Suprapubic skin (tissue), 4 donors: ENCODE measurements around the gene PIEZO1.

Experiments
- CTCF ChIP-seq, 2 donors: fragments of 200-600 bp in 1 of 2; fragments of 450-650 bp in 1 of 2; sonication (generic) in 1 of 2; IDR thresholded peaks; one replicate each; pipeline ENCODE4 v1.5.1; 2016 to 2019; ENCODE audit warnings: antibody characterized with exemption in 2 of 2, mild to moderate bottlenecking in 1 of 2, moderate library complexity in 1 of 2
- EP300 ChIP-seq: sonication (generic); formaldehyde crosslinking; IDR thresholded peaks from one replicate; pipeline ENCODE4 v1.6.1; 2017; ENCODE audit warnings: antibody characterized with exemption
- POLR2A ChIP-seq, 2 donors: fragments of 450-650 bp; IDR thresholded peaks; one replicate each; pipeline ENCODE4 v1.6.1; 2017; ENCODE audit warnings: antibody characterized with exemption in 2 of 2, mild to moderate bottlenecking in 2 of 2, moderate library complexity in 2 of 2
- POLR2AphosphoS5 ChIP-seq, 3 donors: sonication (generic); formaldehyde crosslinking; IDR thresholded peaks; one replicate each; pipeline ENCODE4 v1.6.1; 2017; ENCODE audit warnings: antibody characterized with exemption in 3 of 3

GRCh38 chr16:88831838-88832237 lies 46.8 kb upstream of the PIEZO1 start:
- TF ChIP-seq POLR2A (IDR thresholded peaks at IDR 0.05) (no peak), CTCF (IDR thresholded peaks at IDR 0.05) (no peak), POLR2AphosphoS5 (IDR thresholded peaks at IDR 0.05) (no peak), EP300 (no peak)
